ENCODE data around the gene KCNIP1. TPM values are rescaled to one million over a fixed set of nuclear protein-coding genes. Genes with fewer than 3 reads are reported as not detected.

KCNIP1 gene
- total RNA-seq, 1 experiment from 2014 or later, result not detected

DNA sequence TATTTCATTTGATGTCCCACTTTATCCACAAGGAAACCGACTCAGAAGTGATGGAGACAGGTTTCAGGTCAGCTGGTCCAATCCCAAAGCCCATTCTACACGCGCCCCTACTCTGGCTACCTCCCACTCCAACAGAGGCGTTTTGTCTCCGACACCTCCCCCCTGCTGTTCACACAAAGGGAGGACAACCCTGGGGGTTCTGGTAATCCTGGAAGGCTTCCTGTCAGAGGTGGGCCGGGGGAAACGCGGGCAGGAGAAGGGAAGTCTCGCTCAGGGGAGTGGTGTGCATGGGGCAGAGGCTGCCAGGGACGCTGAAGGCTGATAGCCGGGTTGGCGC, 240.0 kb downstream of the KCNIP1 start:
- ATAC-seq, result peak; percentile 9; the same call in 1 of the 2 replicates
- no peaks in the 10 kb centered on the region for H3K79me2 ChIP-seq (ENCODE audit: insufficient read depth, low read length)
- TF ChIP-seq CBX3 (IDR thresholded peaks at IDR 0.05; ENCODE audit: low read depth) (no peak), SRF (IDR thresholded peaks at IDR 0.05; ENCODE audit: low read depth) (no peak), RAD21 (IDR thresholded peaks at IDR 0.05; ENCODE audit: low read depth) (no peak), ATF3 (IDR thresholded peaks at IDR 0.05) (no peak), ZFX (IDR thresholded peaks at IDR 0.05) (no peak), TCF7L2 (IDR thresholded peaks at IDR 0.05; ENCODE audit: borderline replicate concordance, extremely low read depth, insufficient read depth, insufficient read length) (no peak), CTCF (IDR thresholded peaks at IDR 0.05 in 2 of 3, conservative IDR thresholded peaks at IDR 0.05 in 1 of 3; ENCODE audit: borderline replicate concordance in 1 of 3, insufficient read depth in 1 of 3, low read depth in 2 of 3, low read length in 2 of 3) (no peak), POLR2AphosphoS5 (IDR thresholded peaks at IDR 0.05; ENCODE audit: low read depth, low read length) (no peak), ZNF274 (IDR thresholded peaks at IDR 0.05; ENCODE audit: low read depth, low read length) (no peak), CEBPB (IDR thresholded peaks at IDR 0.05; ENCODE audit: low read depth) (no peak)
- TF ChIP-seq, protein P1, sequence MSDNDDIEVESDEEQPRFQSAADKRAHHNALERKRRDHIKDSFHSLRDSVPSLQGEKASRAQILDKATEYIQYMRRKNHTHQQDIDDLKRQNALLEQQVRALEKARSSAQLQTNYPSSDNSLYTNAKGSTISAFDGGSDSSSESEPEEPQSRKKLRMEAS (IDR thresholded peaks at IDR 0.05), result no peak
- BruUV-seq (replicated peaks), result no TSS peak
- peaks cover 0 to 10% of the 10 kb centered on the region in 2 experiments; a peak in 1 of 4 replicates for H3K4me1 ChIP-seq (ENCODE audit: control insufficient read depth in 1 of 2, insufficient read depth in 2 of 2, low read length in 2 of 2)
- peak overlapping the region; percentile 65 for H3K4me2 ChIP-seq (ENCODE audit: low read length)
- ChIA-PET CTCF (interaction anchor here (0.7 to 9.5 kb wide), 3 partner anchors 48 to 173 kb away, joined by 3 to 113 read pairs (median 3); no protein-coding TSS in a partner anchor), POLR2A (no interaction called here), RAD21 (ENCODE audit: low non-redundant PET in 1 of 2, low total read pairs in 2 of 2, uncharacterized antibody in 2 of 2, unreplicated experiment in 2 of 2) (interaction anchor here (0.5 to 3.3 kb wide), 2 partner anchors 47 to 48 kb away, joined by 3 to 13 read pairs; no protein-coding TSS in a partner anchor)
- H4K20me1 ChIP-seq (ENCODE audit: insufficient read depth), result no peaks in the 10 kb centered on the region
- H2AFZ ChIP-seq (ENCODE audit: low read depth, low read length, poor library complexity, severe bottlenecking), result no peak overlapping the region
- no peaks in the 10 kb centered on the region for H3K9me3 ChIP-seq (ENCODE audit: control insufficient read depth in 1 of 2, insufficient read depth in 1 of 2, low read depth in 1 of 2, low read length in 2 of 2)
- H3K4me3 ChIP-seq (replicated peaks in 1 of 2; ENCODE audit: low read depth in 1 of 2, low read length in 2 of 2), result no peak overlapping the region
- H3K36me3 ChIP-seq (ENCODE audit: control insufficient read depth in 1 of 2, insufficient read depth in 2 of 2, low read length in 2 of 2), result no peaks in the 10 kb centered on the region
- no peak for DNase-seq (ENCODE audit: low read depth, low spot score)
- no peaks in the 10 kb centered on the region for H3K9me2 ChIP-seq (ENCODE audit: insufficient read depth)
- H3K9ac ChIP-seq (ENCODE audit: low read length), result no peak overlapping the region
- no peaks in the 10 kb centered on the region for H3K27me3 ChIP-seq (ENCODE audit: insufficient read depth, low read length)
- no peak overlapping the region for H3K27ac ChIP-seq (ENCODE audit: low read depth, low read length)
- intact Hi-C loops (cut with micrococcal nuclease), result loop anchor here (1.0 to 10.0 kb wide), 6 partner anchors 47 to 1161 kb away; no protein-coding TSS in a partner anchor
